ENCODE data around the gene KIF16B.

DNA sequence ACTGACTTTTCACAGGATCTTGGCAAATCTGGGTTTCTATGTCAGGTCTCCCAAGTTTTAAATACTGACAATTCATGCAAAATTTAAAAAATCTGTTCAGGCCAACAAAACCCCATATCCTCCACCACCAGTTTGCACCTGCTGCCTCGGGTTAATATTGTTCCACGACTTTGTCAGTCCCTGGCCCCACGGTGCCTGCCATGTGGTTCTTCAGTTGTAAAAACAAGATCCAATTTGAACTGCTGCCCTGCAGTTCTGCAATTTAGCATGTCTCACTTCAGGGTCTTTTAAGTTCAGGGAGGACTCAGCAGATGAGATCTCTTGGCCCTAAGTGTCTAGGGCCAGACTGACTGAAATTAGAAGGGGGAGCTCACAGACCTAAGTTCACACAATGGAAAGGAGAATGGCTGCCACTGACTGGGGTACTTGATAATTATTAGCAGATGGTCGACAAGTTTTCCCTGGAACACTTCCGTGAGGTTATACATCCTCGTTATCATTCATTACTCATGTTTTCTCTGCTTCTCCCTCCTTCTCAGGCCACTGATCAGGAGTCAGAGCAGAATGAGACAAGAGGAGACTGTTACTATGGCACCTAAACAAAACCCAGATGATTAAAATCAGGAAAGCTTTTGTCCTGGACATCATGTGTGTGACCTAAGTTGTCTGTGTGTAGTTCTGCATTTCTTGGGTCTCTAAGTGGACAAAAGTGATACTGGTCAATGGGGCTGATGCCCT lies 223.6 kb downstream of the KIF16B start:
- TF ChIP-seq POLR2A (IDR thresholded peaks at IDR 0.05), result no peak
- TF ChIP-seq, protein P1, sequence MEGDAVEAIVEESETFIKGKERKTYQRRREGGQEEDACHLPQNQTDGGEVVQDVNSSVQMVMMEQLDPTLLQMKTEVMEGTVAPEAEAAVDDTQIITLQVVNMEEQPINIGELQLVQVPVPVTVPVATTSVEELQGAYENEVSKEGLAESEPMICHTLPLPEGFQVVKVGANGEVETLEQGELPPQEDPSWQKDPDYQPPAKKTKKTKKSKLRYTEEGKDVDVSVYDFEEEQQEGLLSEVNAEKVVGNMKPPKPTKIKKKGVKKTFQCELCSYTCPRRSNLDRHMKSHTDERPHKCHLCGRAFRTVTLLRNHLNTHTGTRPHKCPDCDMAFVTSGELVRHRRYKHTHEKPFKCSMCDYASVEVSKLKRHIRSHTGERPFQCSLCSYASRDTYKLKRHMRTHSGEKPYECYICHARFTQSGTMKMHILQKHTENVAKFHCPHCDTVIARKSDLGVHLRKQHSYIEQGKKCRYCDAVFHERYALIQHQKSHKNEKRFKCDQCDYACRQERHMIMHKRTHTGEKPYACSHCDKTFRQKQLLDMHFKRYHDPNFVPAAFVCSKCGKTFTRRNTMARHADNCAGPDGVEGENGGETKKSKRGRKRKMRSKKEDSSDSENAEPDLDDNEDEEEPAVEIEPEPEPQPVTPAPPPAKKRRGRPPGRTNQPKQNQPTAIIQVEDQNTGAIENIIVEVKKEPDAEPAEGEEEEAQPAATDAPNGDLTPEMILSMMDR (IDR thresholded peaks at IDR 0.05), result no peak

Measured in lower leg skin (tissue), 3 donors.